Heart left ventricle (tissue), 16 donors: ENCODE measurements around the gene CCDC137. TPM values are rescaled to one million over a fixed set of nuclear protein-coding genes. Genes with fewer than 3 reads are reported as not detected.
A peak's percentile ranks its signal among the peaks of the same experiment; 100 is the strongest.

Experiments used
- ATAC-seq, 4 donors: fragments of 200-7000 bp; cut with Tn5 transposase; one replicate each; pipeline ENCODE4 v1.9.1; 2020 to 2022; ENCODE audit warnings: moderate library complexity in 4 of 4, mild to moderate bottlenecking in 3 of 4, moderate number of reproducible peaks in 1 of 4
- DNase-seq, 5 donors: peaks; one replicate each; pipeline ENCODE4 v3.0.0-alpha.2; 2020
- H3K27ac ChIP-seq, 12 donors: fragments of 200-600 bp; sonication (generic) in 4 of 12; one replicate each; pipeline versions ENCODE4 v1.5.0 to v1.8.0; 2016 to 2022; ENCODE audit warnings: mild to moderate bottlenecking in 2 of 12
- H3K27me3 ChIP-seq, 9 donors: fragments of 200-600 bp; sonication (generic) in 2 of 9; one replicate each; pipeline versions ENCODE4 v1.5.1 to v1.8.0; 2016 to 2022; ENCODE audit warnings: mild to moderate bottlenecking in 3 of 9
- H3K36me3 ChIP-seq, 9 donors: fragments of 200-600 bp; sonication (generic) in 2 of 9; one replicate each; pipeline versions ENCODE4 v1.5.0 to v1.8.0; 2018 to 2022; ENCODE audit warnings: mild to moderate bottlenecking in 2 of 9
- H3K4me1 ChIP-seq, 12 donors: fragments of 200-600 bp; sonication (generic) in 4 of 12; one replicate each; pipeline versions ENCODE4 v1.5.0 to v1.8.0; 2016 to 2022; ENCODE audit warnings: mild to moderate bottlenecking in 3 of 12
- H3K4me3 ChIP-seq, 12 donors: fragments of 200-600 bp; sonication (generic) in 4 of 12; one replicate each; pipeline versions ENCODE4 v1.5.0 to v1.8.0; 2017 to 2022; ENCODE audit warnings: mild to moderate bottlenecking in 9 of 12, moderate library complexity in 4 of 12
- H3K9me3 ChIP-seq, 12 donors: fragments of 200-600 bp; sonication (generic) in 4 of 12; one replicate each; pipeline versions ENCODE4 v1.5.0 to v1.8.0; 2016 to 2022; ENCODE audit warnings: mild to moderate bottlenecking in 1 of 12
- CTCF ChIP-seq, 12 donors: fragments of 200-600 bp; sonication (generic) in 4 of 12; IDR thresholded peaks; one replicate each; pipeline versions ENCODE4 v1.5.0 to v1.8.0; 2018 to 2022; ENCODE audit warnings: antibody characterized with exemption in 12 of 12, mild to moderate bottlenecking in 5 of 12
- POLR2A ChIP-seq, 2 donors: fragments of 450-650 bp; IDR thresholded peaks; one replicate each; pipeline ENCODE4 v1.6.1; 2017; ENCODE audit warnings: antibody characterized with exemption in 2 of 2, mild to moderate bottlenecking in 2 of 2, moderate library complexity in 2 of 2
- WGBS, 4 donors: extraction: QIAGEN DNeasy Blood & Tissue Kit in 2 of 4; methylation state at CpG; one replicate each; pipeline versions ENCODE4 v1.1.5 to v1.1.7; 2013 to 2018; 5-methylcytosine and 5-hydroxymethylcytosine counted together
- intact Hi-C, 10 donors: fragments of 100-400 bp; cut with DNase I; formaldehyde crosslinking; loops; one replicate each; pipeline versions ENCODE4 v1.11.1 to v1.14.2; 2022
- polyA plus RNA-seq, 2 donors: library from polyadenylated mRNA; stranded (reverse); fragments of 200-250 nt; gene quantifications; one replicate each; pipeline ENCODE4 v1.2.3, GENCODE V29; 2013
- total RNA-seq, 9 donors: library from RNA; depleted of rRNA in 2 of 9; stranded (reverse); fragments of >200 nt in 2 of 9; fragmentation: NEBNext Ultra II Directional in 3 of 9; extraction: Animal tissue kit (Norgen Biotek cat#: 25700) in 3 of 9; gene quantifications; one replicate each; pipeline versions ENCODE4 v1.1.0 to v1.2.4, GENCODE V29; 2016 to 2023
- donor health status: ischemic (EF 13 %, LVEDD 7.1; RV severe dilation, severe dysfunction).
- donor health status: healthy with polysubstance abuse.
- donor health status: DM: no; HTN: yes; CAD: no.
- donor health status: DM: no; HTN: no; CAD: no.
- donor health status: ischemic (EF 25% LVEDD 6.9; RV normal size, moderate dysfunction).
- donor health status: ischemic (EF 25% LVEDD 5.7; RV mildly dilated, moderate dysfunction).
- donor health status: healthy.
- donor health status: DM: yes; HTN: yes; CAD: no.
- donor health status: ischemic (EF 35%, LVEDD 5.7; RV mildly dilated, moderate dysfunction).
- donor health status: nonischemic (EF 11% LVEDD 7.7; RV severe dilation, severe dysfunction).
- donor health status: DM: yes; HTN: yes; CAD: no.
- donor health status: PGD.
- donor health status: ischemic (EF 29% LVEDD 5.4; RV normal size, mild dysfunction).
- donor health status: nonischemic (EF 23%, LVEDD 6.1; RV moderate dilation, normal function).

CCDC137 gene
- total and polyA plus RNA-seq, 11 donors: 3.5 to 20.0 (median 7.8) TPM

GRCh38 chr17:81695801-81696200 lies 29.3 kb downstream of the CCDC137 start:
- intact Hi-C loops: no loop called here
- DNase-seq (no peak), ATAC-seq (no peak)
- H3K27me3 ChIP-seq: no peaks in the 10 kb centered on the region
- no peak overlapping the region for H3K27ac ChIP-seq
- H3K36me3 ChIP-seq: peaks cover 6 to 100% (median 90%) of the 10 kb centered on the region in 9 donors
- H3K4me1 ChIP-seq: peaks cover 0 to 19% (median 6%) of the 10 kb centered on the region in 12 donors
- TF ChIP-seq CTCF (IDR thresholded peaks at IDR 0.05): no peak
- no peak for TF ChIP-seq POLR2A (IDR thresholded peaks at IDR 0.05)
- no peaks in the 10 kb centered on the region for H3K9me3 ChIP-seq
- no peak overlapping the region for H3K4me3 ChIP-seq
- 93 to 96% (median 94%) methylated on average over 13 to 22 of the region's 22 CpGs for WGBS, 4 donors

DNA sequence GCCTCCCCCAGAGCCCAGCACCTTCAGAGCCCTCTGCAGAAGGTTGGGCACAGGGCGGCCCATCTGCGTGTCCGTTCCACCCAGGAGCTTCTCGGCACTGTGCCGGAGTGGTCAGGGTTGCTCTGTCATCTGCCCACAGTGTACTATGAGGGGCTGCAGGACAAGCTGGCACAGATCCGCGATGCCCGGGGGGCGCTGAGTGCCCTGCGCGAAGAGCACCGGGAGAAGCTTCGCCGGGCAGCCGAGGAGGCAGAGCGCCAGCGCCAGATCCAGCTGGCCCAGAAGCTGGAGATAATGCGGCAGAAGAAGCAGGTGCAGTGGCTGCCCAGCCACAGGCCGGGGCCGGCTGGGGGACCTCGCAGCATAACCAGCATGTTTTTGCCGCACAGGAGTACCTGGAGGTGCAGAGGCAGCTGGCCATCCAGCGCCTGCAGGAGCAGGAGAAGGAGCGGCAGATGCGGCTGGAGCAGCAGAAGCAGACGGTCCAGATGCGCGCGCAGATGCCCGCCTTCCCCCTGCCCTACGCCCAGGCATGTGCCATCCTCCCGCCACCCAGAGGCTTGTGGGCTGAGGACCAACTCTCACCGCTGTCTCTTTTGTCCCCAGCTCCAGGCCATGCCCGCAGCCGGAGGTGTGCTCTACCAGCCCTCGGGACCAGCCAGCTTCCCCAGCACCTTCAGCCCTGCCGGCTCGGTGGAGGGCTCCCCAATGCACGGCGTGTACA lies 29.8 kb downstream of the CCDC137 start:
- TF ChIP-seq POLR2A (IDR thresholded peaks at IDR 0.05): no peak
- no peak for TF ChIP-seq CTCF (IDR thresholded peaks at IDR 0.05)
- peaks cover 6 to 100% (median 90%) of the 10 kb centered on the region in 9 donors for H3K36me3 ChIP-seq
- WGBS, 4 donors: 92 to 94% (median 93%) methylated on average over 35 to 40 of the region's 40 CpGs
- peak in 1 of 4 donors; percentile 2 for ATAC-seq
- H3K4me1 ChIP-seq: peaks cover 0 to 25% (median 12%) of the 10 kb centered on the region in 12 donors
- H3K4me3 ChIP-seq: no peak overlapping the region
- H3K27me3 ChIP-seq: no peaks in the 10 kb centered on the region
- no peak for DNase-seq
- intact Hi-C loops: no loop called here
- peak overlapping the region in 11 of 12 donors; percentile 22 to 83 (median 72) for H3K27ac ChIP-seq
- H3K9me3 ChIP-seq: no peaks in the 10 kb centered on the region

DNA sequence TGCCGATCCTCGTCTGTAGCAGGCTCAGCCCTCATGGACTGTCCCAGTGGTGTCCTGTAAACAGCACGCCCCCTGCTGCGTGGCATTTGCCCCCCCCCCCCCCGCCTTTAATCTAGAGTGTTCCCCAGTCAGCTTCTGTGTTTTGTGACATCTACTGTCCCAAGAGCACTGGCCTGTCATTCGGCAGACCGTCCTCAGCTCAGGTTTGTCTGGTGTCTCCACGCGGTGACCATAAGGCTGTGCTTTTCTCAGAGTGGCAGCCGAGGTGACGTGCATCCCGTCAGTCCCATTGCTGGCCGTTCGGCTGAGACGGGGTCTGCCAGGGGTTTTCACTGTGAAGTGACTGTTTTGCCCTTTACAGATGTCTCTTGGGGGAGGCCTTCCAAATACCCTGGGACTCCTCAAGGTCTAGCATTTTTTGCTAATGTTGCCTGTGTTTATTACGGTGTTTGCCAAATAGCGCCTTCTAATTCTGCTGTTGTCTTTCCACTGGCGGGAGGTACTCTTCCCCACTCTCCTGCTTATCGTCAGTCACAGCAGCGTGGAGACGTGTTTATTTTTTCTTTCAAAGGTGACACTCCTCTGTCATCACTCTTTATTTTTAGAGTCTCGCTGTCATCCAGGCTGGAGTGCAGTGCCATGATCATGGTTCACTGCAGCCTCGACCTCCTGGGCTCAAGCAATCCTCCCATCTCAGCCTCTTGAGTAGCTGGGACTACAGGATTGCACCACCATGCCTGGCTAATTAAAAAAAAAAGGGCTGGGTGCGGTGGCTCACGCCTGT lies 30.9 kb downstream of the CCDC137 start:
- H3K4me1 ChIP-seq: peaks cover 0 to 35% (median 22%) of the 10 kb centered on the region in 12 donors
- ATAC-seq (peak; percentile 39 to 70 (median 55)), DNase-seq (no peak)
- intact Hi-C loops: no loop called here
- H3K9me3 ChIP-seq: no peaks in the 10 kb centered on the region
- no peak overlapping the region for H3K4me3 ChIP-seq
- H3K27ac ChIP-seq: peak overlapping the region in 11 of 12 donors; percentile 35 to 83 (median 72)
- WGBS, 4 donors: 50 to 67% (median 55%) methylated on average over 25 of the region's 25 CpGs
- no peaks in the 10 kb centered on the region for H3K27me3 ChIP-seq
- peaks cover 6 to 96% (median 84%) of the 10 kb centered on the region in 9 donors for H3K36me3 ChIP-seq
- TF ChIP-seq POLR2A (IDR thresholded peaks at IDR 0.05) (no peak), CTCF (IDR thresholded peaks at IDR 0.05) (no peak)
